Myocyte (in vitro differentiated cells): ENCODE data around the gene USP1. TPM values are rescaled to one million over a fixed set of nuclear protein-coding genes. Genes with fewer than 3 reads are reported as not detected.

Experiments
- DNase-seq: peaks from one replicate; pipeline ENCODE4 v3.0.0-alpha.2; 2012; ENCODE audit warnings: low read depth
- total RNA-seq: library from RNA; depleted of rRNA; stranded (reverse); fragments of >200 nt; gene quantifications from 2 replicates; pipeline ENCODE4 v1.2.3, GENCODE V29; 2014

USP1 gene
- total RNA-seq, 1 donor from 2014 or later = 22.6 TPM

- DNase-seq = no peak
These were observed 10.1 kb upstream of the USP1 start for GRCh38 chr1:62426794-62427193.

- no peak for DNase-seq
These were observed 8.5 kb upstream of the USP1 start for GRCh38 chr1:62428351-62428750.

GRCh38 chr1:62429581-62429980, 7.3 kb upstream of the USP1 start:
- DNase-seq = peak; percentile 41

- DNase-seq = no peak
These were observed 2.8 kb upstream of the USP1 start for GRCh38 chr1:62433861-62434617.

- DNase-seq = no peak
These were observed 2.2 kb upstream of the USP1 start for GRCh38 chr1:62434618-62435001.

- DNase-seq = no peak
These were observed 1.4 kb upstream of the USP1 start for GRCh38 chr1:62435231-62436038.

- no peak for DNase-seq
These were observed 797 bp upstream of the USP1 start for GRCh38 chr1:62436039-62436465.

- DNase-seq = peak; percentile 32
These were observed 558 bp downstream of the USP1 start for GRCh38 chr1:62437273-62437940.

- no peak for DNase-seq
These were observed 1.3 kb downstream of the USP1 start for GRCh38 chr1:62438163-62438562.

- no peak for DNase-seq
These were observed 3.0 kb downstream of the USP1 start for GRCh38 chr1:62439652-62440371.

- DNase-seq = no peak
These were observed 7.9 kb downstream of the USP1 start for GRCh38 chr1:62444701-62445100.

GRCh38 chr1:62448221-62448933, 11.5 kb downstream of the USP1 start:
- DNase-seq = no peak

- no peak for DNase-seq
These were observed 13.5 kb downstream of the USP1 start for GRCh38 chr1:62450301-62450700.

GRCh38 chr1:62452951-62453350, 16.1 kb downstream of the USP1 start:
- DNase-seq = no peak

- no peak for DNase-seq
These were observed 21.1 kb downstream of the USP1 start for GRCh38 chr1:62457955-62458354.

GRCh38 chr1:62462370-62462769, 25.5 kb downstream of the USP1 start:
- DNase-seq = peak; percentile 5

- no peak for DNase-seq
These were observed 30.2 kb downstream of the USP1 start for GRCh38 chr1:62467092-62467491.

- no peak for DNase-seq
These were observed 39.8 kb downstream of the USP1 start for GRCh38 chr1:62476525-62477219.

GRCh38 chr1:62481681-62482080, 44.8 kb downstream of the USP1 start:
- no peak for DNase-seq

- no peak for DNase-seq
These were observed 48.1 kb downstream of the USP1 start for GRCh38 chr1:62484824-62485468.
